ENCODE results near the gene PRKN.
"Not testable (repeated sequence)": the region's sequence is repeated elsewhere in the genome, so short reads cannot be mapped to it uniquely, and the experiment has no call there.

Gene PRKN

DNA sequence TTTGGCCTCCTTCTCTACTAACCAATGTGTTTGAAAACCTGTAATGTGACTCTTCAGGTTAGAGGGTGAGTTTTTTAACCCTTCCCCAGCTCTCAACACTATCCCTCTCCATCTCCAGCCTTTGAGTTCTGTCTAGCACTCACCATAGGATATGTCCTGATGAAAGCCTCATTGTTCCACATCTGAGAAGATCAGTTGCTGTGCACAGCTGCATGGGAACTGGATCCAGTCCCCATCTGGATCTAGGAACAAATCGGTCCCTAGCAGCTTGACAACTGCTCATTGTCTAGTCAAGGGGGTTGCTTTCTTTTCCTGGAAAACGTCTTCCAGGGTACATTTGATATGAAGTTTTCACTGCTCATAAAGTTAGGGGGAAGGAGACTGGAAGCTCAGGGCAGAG is 1408.3 kb downstream of the PRKN start:
- H3K27ac ChIP-seq (ENCODE audit: low read depth, low read length), result no peak overlapping the region
- H3K4me1 ChIP-seq (ENCODE audit: control insufficient read depth, insufficient read depth, low read length), result peaks cover 3% of the 10 kb centered on the region; the same call in 1 of the 2 replicates
- H3K36me3 ChIP-seq (ENCODE audit: control insufficient read depth, insufficient read depth, low read length), result no peaks in the 10 kb centered on the region
- no peak overlapping the region for H3K9ac ChIP-seq (ENCODE audit: low read length)
- no peaks in the 10 kb centered on the region for H3K27me3 ChIP-seq (ENCODE audit: control insufficient read depth, insufficient read depth, low read length)
- peaks cover 20% of the 10 kb centered on the region for H3K9me3 ChIP-seq (ENCODE audit: control insufficient read depth, insufficient read depth, low read depth, low read length)
- no peak overlapping the region for H3K4me3 ChIP-seq (ENCODE audit: low read depth, low read length)

DNA sequence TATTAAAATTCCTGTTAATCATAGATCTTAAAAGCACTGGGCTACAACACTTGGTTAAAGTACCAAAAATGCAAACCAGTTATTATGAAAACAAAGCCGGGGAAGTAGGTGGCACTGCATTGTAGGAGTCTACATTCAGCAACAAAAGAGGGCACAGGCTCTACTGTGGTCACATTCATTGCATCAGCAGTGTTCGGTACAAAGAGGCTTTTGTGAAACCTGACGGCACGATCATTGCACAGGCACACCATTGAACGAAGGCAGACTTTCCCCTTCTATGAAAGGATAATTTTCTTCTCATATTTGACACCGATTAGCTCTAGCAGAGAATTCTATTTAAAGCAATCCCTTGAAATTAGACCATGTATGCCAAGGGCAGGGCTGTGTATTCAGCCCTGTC is 1409.1 kb downstream of the PRKN start:
- H3K4me1 ChIP-seq (ENCODE audit: control insufficient read depth, insufficient read depth, low read length), result peaks cover 3% of the 10 kb centered on the region; the same call in 1 of the 2 replicates
- no peaks in the 10 kb centered on the region for H3K36me3 ChIP-seq (ENCODE audit: control insufficient read depth, insufficient read depth, low read length)
- no peak overlapping the region for H3K27ac ChIP-seq (ENCODE audit: low read depth, low read length)
- H3K27me3 ChIP-seq (ENCODE audit: control insufficient read depth, insufficient read depth, low read length), result no peaks in the 10 kb centered on the region
- peaks cover 17% of the 10 kb centered on the region for H3K9me3 ChIP-seq (ENCODE audit: control insufficient read depth, insufficient read depth, low read depth, low read length)
- H3K9ac ChIP-seq (ENCODE audit: low read length), result no peak overlapping the region
- no peak overlapping the region for H3K4me3 ChIP-seq (ENCODE audit: low read depth, low read length)

DNA sequence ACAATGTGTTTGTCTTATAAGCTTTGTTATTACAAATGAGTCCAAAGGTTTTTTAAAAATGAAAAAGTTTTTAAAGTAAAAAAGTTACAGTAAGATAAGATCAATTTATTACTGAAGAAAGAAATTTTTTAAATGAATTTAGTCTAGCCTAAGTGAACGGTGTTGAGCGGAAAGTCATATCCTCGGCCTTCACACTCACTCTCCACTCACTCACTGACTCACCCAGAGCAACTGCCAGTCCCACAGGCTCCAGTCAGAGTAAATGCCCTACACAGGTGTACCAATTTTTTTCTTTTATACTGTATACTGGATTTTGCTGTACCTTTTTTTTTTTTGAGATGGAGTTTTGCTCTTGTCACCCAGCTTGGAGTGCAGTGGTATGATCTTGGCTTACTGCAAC is 1411.0 kb downstream of the PRKN start:
- Histone ChIP-seq H3K4me3 (ENCODE audit: low read depth, low read length) (no peak overlapping the region), H3K27ac (ENCODE audit: low read depth, low read length) (no peak overlapping the region), H3K36me3 (ENCODE audit: control insufficient read depth, insufficient read depth, low read length) (no peaks in the 10 kb centered on the region), H3K9me3 (ENCODE audit: control insufficient read depth, insufficient read depth, low read depth, low read length) (peaks cover 8% of the 10 kb centered on the region; the same call in 1 of the 2 replicates), H3K4me1 (ENCODE audit: control insufficient read depth, insufficient read depth, low read length) (peaks cover 3% of the 10 kb centered on the region; the same call in 1 of the 2 replicates), H3K9ac (ENCODE audit: low read length) (no peak overlapping the region), H3K27me3 (ENCODE audit: control insufficient read depth, insufficient read depth, low read length) (no peaks in the 10 kb centered on the region)

DNA sequence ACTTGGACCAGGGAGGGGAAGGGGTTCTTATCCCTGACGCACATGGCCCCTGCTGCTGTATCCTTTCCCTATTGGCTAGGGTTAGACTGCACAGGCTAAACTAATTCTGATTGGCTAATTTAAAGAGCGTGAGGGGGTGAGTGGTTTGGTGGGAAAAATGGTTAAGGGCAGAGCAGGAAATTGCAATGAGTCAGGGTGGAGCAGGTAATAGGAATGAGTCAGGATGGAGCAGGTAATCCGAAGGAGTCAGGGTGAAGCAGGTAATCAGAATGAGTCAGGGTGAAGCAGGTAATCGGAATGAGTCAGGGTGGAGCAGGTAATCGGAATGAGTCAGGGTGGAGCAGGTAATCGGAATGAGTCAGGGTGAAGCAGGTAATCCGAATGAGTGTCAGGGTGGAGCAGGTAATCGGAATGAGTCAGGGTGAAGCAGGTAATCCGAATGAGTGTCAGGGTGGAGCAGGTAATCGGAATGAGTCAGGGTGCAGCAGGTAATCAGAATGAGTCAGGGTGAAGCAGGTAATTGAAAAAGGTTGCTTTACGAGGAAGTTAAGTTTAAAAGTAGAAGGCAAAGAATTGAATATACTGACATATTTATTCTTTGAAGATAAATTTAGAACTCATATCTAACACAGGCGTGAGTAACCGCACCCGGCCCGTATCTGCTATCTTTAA is 1412.2 kb downstream of the PRKN start:
- not testable (repeated sequence) for H3K9ac ChIP-seq (ENCODE audit: low read length); H3K27ac ChIP-seq (ENCODE audit: low read depth, low read length)

DNA sequence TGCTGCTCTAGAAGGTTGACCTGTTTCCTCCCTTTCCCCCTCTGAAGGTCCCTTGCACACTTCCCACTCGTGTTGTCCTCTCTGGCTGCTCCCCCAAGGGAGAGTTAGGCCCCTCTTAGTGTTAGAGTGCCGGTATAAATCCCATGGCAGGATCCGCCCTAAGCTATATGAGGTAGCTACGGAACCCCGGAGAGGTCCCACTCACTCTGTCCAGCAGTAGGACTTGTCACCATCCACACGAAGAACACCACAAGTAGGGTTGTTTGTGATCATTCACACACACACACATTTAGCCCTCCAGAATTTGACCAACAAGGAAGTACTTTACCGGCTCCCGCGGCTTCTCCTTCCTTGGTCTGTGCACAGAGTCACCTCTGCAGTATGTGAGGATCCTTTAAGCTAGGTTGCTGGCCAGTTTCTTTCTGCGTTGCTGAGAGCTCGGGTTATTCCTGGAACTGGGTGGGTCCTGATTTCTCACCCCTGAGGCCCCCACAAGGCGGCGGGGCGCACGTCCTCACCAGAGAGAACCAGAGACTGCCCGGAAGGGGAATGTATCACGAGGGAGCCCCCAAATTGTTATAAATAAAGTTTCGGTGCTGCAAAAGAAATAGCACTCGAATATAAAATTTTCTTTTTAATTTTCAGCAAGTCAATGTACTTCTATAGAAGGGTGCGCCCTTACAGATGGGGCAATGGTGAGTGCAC is 1412.9 kb downstream of the PRKN start:
- not testable (repeated sequence) for H3K27me3 ChIP-seq (ENCODE audit: control insufficient read depth, insufficient read depth, low read length); H3K36me3 ChIP-seq (ENCODE audit: control insufficient read depth, insufficient read depth, low read length); H3K9me3 ChIP-seq (ENCODE audit: control insufficient read depth, insufficient read depth, low read depth, low read length); H3K27ac ChIP-seq (ENCODE audit: low read depth, low read length); H3K9ac ChIP-seq (ENCODE audit: low read length); H3K4me1 ChIP-seq (ENCODE audit: control insufficient read depth, insufficient read depth, low read length)
- peak overlapping the region; percentile 5; the same call in 1 of the 2 replicates for H3K4me3 ChIP-seq (ENCODE audit: low read depth, low read length)

More for the DNA sequence above, 1412.2 kb downstream of the PRKN start:
- not testable (repeated sequence) for H3K4me3 ChIP-seq (ENCODE audit: low read depth, low read length); H3K36me3 ChIP-seq (ENCODE audit: control insufficient read depth, insufficient read depth, low read length); H3K9me3 ChIP-seq (ENCODE audit: control insufficient read depth, insufficient read depth, low read depth, low read length); H3K27me3 ChIP-seq (ENCODE audit: control insufficient read depth, insufficient read depth, low read length); H3K4me1 ChIP-seq (ENCODE audit: control insufficient read depth, insufficient read depth, low read length)

DNA sequence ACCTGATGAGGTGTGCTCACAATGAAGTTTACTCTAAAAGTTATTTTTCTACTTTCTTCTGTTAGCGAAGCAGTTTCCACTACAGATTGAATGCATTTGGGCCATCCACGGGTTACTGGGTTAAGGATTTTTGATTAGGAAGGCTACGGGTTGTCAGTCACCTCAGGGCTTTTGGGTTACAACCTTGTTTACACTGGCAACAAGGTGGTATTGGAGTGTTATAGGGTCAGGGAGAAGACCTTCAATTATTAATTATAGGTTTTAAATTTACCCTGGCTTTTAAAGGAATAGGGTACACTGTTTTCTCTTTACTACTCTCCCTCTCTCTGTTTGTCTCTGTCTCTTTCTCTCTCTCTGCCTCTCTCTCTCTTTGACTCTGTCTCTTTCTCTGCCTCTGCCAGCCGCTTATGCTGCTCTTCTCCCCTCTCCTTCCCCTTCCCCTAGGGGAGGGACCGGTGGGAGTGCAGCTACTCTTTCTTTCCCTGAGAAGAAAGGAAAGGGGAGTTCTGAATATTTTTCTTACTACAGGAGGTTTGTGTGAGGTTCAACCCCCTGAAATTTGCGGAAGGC is 1413.5 kb downstream of the PRKN start:
- H3K9ac ChIP-seq (ENCODE audit: low read length), result no peak overlapping the region
- no peak overlapping the region for H3K27ac ChIP-seq (ENCODE audit: low read depth, low read length)
- H3K4me3 ChIP-seq (ENCODE audit: low read depth, low read length), result no peak overlapping the region
- H3K9me3 ChIP-seq (ENCODE audit: control insufficient read depth, insufficient read depth, low read depth, low read length), result peaks cover 8% of the 10 kb centered on the region; the same call in 1 of the 2 replicates
- no peaks in the 10 kb centered on the region for H3K27me3 ChIP-seq (ENCODE audit: control insufficient read depth, insufficient read depth, low read length)
- H3K36me3 ChIP-seq (ENCODE audit: control insufficient read depth, insufficient read depth, low read length), result no peaks in the 10 kb centered on the region
- H3K4me1 ChIP-seq (ENCODE audit: control insufficient read depth, insufficient read depth, low read length), result peaks cover 3% of the 10 kb centered on the region; the same call in 1 of the 2 replicates

DNA sequence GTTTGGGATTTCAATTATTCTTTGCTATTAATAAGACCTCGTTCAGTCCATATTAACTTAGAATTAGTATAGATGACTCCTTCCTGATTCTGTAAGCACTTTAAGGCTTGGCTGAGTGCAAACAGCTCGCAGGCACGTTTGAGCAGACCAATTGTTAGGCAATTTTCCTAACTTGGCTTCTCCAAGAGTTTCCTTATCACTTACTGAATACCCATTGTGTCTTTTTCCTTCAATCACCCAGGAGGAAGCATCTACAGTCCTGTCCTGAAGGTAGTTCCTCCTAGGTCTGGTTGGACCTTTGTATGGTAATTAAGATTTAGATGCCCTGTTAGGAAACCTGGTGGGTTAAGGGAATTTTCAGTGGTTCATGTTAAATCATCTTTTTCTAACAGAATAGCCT is 1414.1 kb downstream of the PRKN start:
- H3K9me3 ChIP-seq (ENCODE audit: control insufficient read depth, insufficient read depth, low read depth, low read length); H3K36me3 ChIP-seq (ENCODE audit: control insufficient read depth, insufficient read depth, low read length); H3K4me3 ChIP-seq (ENCODE audit: low read depth, low read length); H3K9ac ChIP-seq (ENCODE audit: low read length); H3K27me3 ChIP-seq (ENCODE audit: control insufficient read depth, insufficient read depth, low read length); H3K4me1 ChIP-seq (ENCODE audit: control insufficient read depth, insufficient read depth, low read length); H3K27ac ChIP-seq (ENCODE audit: low read depth, low read length): not testable (repeated sequence)

DNA sequence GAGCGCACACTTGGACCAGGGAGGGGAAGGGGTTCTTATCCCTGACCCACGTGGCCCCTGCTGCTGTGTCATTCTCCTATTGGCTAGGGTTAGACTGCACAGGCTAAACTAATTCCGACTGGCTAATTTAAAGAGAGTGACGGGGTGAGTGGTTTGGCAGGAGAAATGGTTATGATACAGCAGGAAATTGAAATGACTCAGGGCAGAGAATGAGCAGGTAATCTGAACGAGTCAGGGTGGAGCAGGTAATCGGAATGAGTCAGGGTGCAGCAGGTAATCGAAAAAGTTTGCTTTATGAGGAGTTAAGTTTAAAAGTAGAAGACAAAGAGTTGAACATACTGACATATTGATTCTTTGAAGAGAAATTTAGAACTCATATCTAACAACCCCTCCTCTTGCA is 1417.8 kb downstream of the PRKN start:
- not testable (repeated sequence) for H3K4me1 ChIP-seq (ENCODE audit: control insufficient read depth, insufficient read depth, low read length); H3K27ac ChIP-seq (ENCODE audit: low read depth, low read length); H3K9ac ChIP-seq (ENCODE audit: low read length); H3K9me3 ChIP-seq (ENCODE audit: control insufficient read depth, insufficient read depth, low read depth, low read length); H3K36me3 ChIP-seq (ENCODE audit: control insufficient read depth, insufficient read depth, low read length); H3K4me3 ChIP-seq (ENCODE audit: low read depth, low read length); H3K27me3 ChIP-seq (ENCODE audit: control insufficient read depth, insufficient read depth, low read length)

DNA sequence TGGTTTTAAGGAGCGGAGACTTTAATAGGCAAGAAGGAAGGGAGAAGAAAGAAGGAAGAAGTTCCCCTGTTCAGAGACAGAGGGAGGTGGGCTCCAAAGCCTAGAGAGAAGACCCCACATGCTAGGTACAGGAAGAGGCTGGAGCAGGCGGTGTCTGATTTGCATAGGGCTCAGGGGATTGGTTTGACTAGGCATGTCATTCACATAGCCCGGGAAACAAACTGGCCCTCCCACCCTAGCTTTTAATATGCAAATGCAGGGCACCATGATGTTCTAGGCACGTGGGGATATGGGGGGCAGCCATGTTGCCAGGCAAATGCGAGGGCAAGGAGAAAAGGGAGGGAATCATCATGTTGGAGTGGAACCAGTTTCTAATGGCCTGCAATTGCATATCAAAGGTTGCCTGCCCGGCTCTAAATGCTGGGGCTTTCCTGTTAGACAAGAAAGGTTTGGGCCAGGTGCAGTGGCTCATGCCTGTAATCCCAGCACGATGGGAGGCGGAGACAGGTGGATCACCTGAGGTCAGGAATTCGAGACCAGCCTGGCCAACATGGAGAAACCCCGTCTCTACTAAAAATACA is 1419.4 kb downstream of the PRKN start:
- Histone ChIP-seq H3K4me3 (ENCODE audit: low read depth, low read length) (no peak overlapping the region), H3K27ac (ENCODE audit: low read depth, low read length) (no peak overlapping the region), H3K27me3 (ENCODE audit: control insufficient read depth, insufficient read depth, low read length) (no peaks in the 10 kb centered on the region), H3K4me1 (ENCODE audit: control insufficient read depth, insufficient read depth, low read length) (no peaks in the 10 kb centered on the region), H3K36me3 (ENCODE audit: control insufficient read depth, insufficient read depth, low read length) (no peaks in the 10 kb centered on the region), H3K9me3 (ENCODE audit: control insufficient read depth, insufficient read depth, low read depth, low read length) (no peaks in the 10 kb centered on the region), H3K9ac (ENCODE audit: low read length) (no peak overlapping the region)

DNA sequence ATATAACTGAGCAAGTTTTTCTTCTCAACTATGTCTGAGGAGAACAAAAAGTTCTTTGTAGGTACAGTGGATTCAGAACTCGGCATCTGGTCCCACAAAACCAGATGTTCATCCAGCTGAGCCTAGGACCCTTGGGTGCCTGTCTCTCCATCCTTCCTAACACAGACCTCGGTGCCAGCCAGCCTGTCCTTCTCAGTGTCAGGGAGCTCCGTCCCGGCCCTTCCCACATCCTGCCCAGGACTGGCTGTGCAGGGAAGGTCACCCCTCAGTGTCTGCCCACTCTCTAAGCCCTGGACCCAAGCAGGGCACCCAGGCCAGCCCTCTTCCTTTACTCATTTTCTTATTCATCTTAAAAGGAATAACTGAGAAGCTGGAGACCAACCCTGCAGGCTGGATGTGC is 1421.7 kb downstream of the PRKN start:
- no peak overlapping the region for H3K4me3 ChIP-seq (ENCODE audit: low read depth, low read length)
- no peak overlapping the region for H3K27ac ChIP-seq (ENCODE audit: low read depth, low read length)
- H3K36me3 ChIP-seq (ENCODE audit: control insufficient read depth, insufficient read depth, low read length), result no peaks in the 10 kb centered on the region
- no peaks in the 10 kb centered on the region for H3K27me3 ChIP-seq (ENCODE audit: control insufficient read depth, insufficient read depth, low read length)
- H3K9ac ChIP-seq (ENCODE audit: low read length), result no peak overlapping the region
- H3K4me1 ChIP-seq (ENCODE audit: control insufficient read depth, insufficient read depth, low read length), result no peaks in the 10 kb centered on the region
- no peaks in the 10 kb centered on the region for H3K9me3 ChIP-seq (ENCODE audit: control insufficient read depth, insufficient read depth, low read depth, low read length)

All from HUES6 (cell line).